ENCODE results near the gene GSK3A.

GSK3A gene

GRCh38 chr19:42196011-42197001 is 46.1 kb downstream of the GSK3A start:
- TF ChIP-seq CREB5 (CRISPR knock-in tag; IDR thresholded peaks at IDR 0.05; ENCODE audit: low read depth), result no peak
- TF ChIP-seq ZFP3 (CRISPR knock-in tag; IDR thresholded peaks at IDR 0.05), result 0 out of 2 replicates have a peak, but pooled peaks have one; percentile 26
- TF ChIP-seq ZNF70 (CRISPR knock-in tag; IDR thresholded peaks at IDR 0.05), result no peak
- ATAC-seq, result no peak

GRCh38 chr19:42193706-42194105 is 48.7 kb downstream of the GSK3A start:
- TF ChIP-seq TOX (CRISPR knock-in tag; IDR thresholded peaks at IDR 0.05; ENCODE audit: borderline replicate concordance) (no peak), PPARA (CRISPR knock-in tag; IDR thresholded peaks at IDR 0.05; ENCODE audit: borderline replicate concordance) (no peak), ESRRG (CRISPR knock-in tag; IDR thresholded peaks at IDR 0.05) (no peak), GLIS3 (CRISPR knock-in tag; IDR thresholded peaks at IDR 0.05) (no peak), TSHZ2 (CRISPR knock-in tag; IDR thresholded peaks at IDR 0.05) (no peak), CSDC2 (CRISPR knock-in tag; IDR thresholded peaks at IDR 0.05) (no peak), ZNF70 (CRISPR knock-in tag; IDR thresholded peaks at IDR 0.05) (no peak), ZFP30 (CRISPR knock-in tag; IDR thresholded peaks at IDR 0.05) (no peak), ARNTL (CRISPR knock-in tag; IDR thresholded peaks at IDR 0.05; ENCODE audit: borderline replicate concordance, low read depth) (no peak), PATZ1 (CRISPR knock-in tag; IDR thresholded peaks at IDR 0.05; ENCODE audit: borderline replicate concordance) (no peak), RARB (CRISPR knock-in tag; IDR thresholded peaks at IDR 0.05) (no peak), ISL1 (CRISPR knock-in tag; IDR thresholded peaks at IDR 0.05) (no peak)
- ATAC-seq, result no peak

- TF ChIP-seq ZFP30 (CRISPR knock-in tag; IDR thresholded peaks at IDR 0.05), result no peak
- TF ChIP-seq ZNF70 (CRISPR knock-in tag; IDR thresholded peaks at IDR 0.05), result no peak
- TF ChIP-seq ESRRG (CRISPR knock-in tag; IDR thresholded peaks at IDR 0.05), result no peak
- no peak for TF ChIP-seq OSR1 (CRISPR knock-in tag; IDR thresholded peaks at IDR 0.05)
- ATAC-seq, result no peak
These were observed 49.1 kb downstream of the GSK3A start for GRCh38 chr19:42193294-42193693.

- TF ChIP-seq ZNF565 (CRISPR knock-in tag; conservative IDR thresholded peaks at IDR 0.05; ENCODE audit: low read depth) (no peak), ARNTL (CRISPR knock-in tag; IDR thresholded peaks at IDR 0.05; ENCODE audit: borderline replicate concordance, low read depth) (no peak), PATZ1 (CRISPR knock-in tag; IDR thresholded peaks at IDR 0.05; ENCODE audit: borderline replicate concordance) (no peak), ISL1 (CRISPR knock-in tag; IDR thresholded peaks at IDR 0.05) (no peak), SNAI2 (CRISPR knock-in tag; IDR thresholded peaks at IDR 0.05) (no peak), POU6F1 (CRISPR knock-in tag; IDR thresholded peaks at IDR 0.05; ENCODE audit: borderline replicate concordance, low read depth) (no peak), TOX (CRISPR knock-in tag; IDR thresholded peaks at IDR 0.05; ENCODE audit: borderline replicate concordance) (no peak), PPARA (CRISPR knock-in tag; IDR thresholded peaks at IDR 0.05; ENCODE audit: borderline replicate concordance) (no peak)
- no peak for ATAC-seq
These were observed 50.5 kb downstream of the GSK3A start for GRCh38 chr19:42191855-42192254.
